ENCODE measurements around the gene DRD4. TPM values are rescaled to one million over a fixed set of nuclear protein-coding genes. Genes with fewer than 3 reads are reported as not detected.
A peak's percentile ranks its signal among the peaks of the same experiment; 100 is the strongest.

Gene DRD4
- total and polyA plus RNA-seq, 2 of the 13 experiments (the other 11 are each of a cell fraction or from before 2014, with no cell fraction given), result 0.09 to 0.13 TPM

GRCh38 chr11:662689-663274 is 25.7 kb downstream of the DRD4 start:
- no peak overlapping the region for H2AFZ ChIP-seq (ENCODE audit: low read length)
- H3K27me3 ChIP-seq (ENCODE audit: control insufficient read depth in 1 of 2, insufficient read depth in 2 of 2, low read length in 2 of 2), result no peaks in the 10 kb centered on the region
- ATAC-seq (peak; percentile 84), FAIRE-seq (peak; percentile 36), DNase-seq (ENCODE audit: low spot score) (peak; percentile 39)
- H3K4me2 ChIP-seq (ENCODE audit: low read depth, low read length), result no peak overlapping the region
- ChIA-PET CTCF (ENCODE audit: low intra/inter-chr PET ratio, low total read pairs) (interaction anchor here (1.4 to 1.5 kb wide), 2 partner anchors 60 to 65 kb away, joined by 7 to 10 read pairs; no protein-coding TSS in a partner anchor), POLR2A (no interaction called here)
- H4K20me1 ChIP-seq (ENCODE audit: insufficient read depth, low read length), result 0 out of 2 replicates have a peak, but pooled peaks cover 10% of the 10 kb centered on the region
- in situ Hi-C loops (cut with HindIII; ENCODE audit: extremely low pct_ligation_motif_present, low pct_unique_long_range_greater_than_20kb) (loop anchor here (5.0 kb wide), 1 partner anchor 105 kb away; no protein-coding TSS in a partner anchor), intact Hi-C loops (cut with micrococcal nuclease; ENCODE audit: unreplicated experiment) (loop anchor here (1.0 to 2.0 kb wide), 2 partner anchors 61 to 102 kb away; no protein-coding TSS in a partner anchor)
- H3K4me1 ChIP-seq (ENCODE audit: insufficient read depth, low read length), result peaks cover 10% of the 10 kb centered on the region
- H3K9ac ChIP-seq (ENCODE audit: insufficient read depth, low read depth, low read length), result no peak overlapping the region
- BruUV-seq (replicated peaks), result no TSS peak
- H3K4me3 ChIP-seq (replicated peaks in 1 of 3; ENCODE audit: insufficient read depth in 1 of 3, low read depth in 2 of 3, low read length in 3 of 3), result no peak overlapping the region
- H3K79me2 ChIP-seq (ENCODE audit: insufficient read depth, low read length), result no peaks in the 10 kb centered on the region
- no peak overlapping the region for H3K27ac ChIP-seq (ENCODE audit: extremely low read length, insufficient read depth, low read length)
- H3K36me3 ChIP-seq (replicated peaks in 1 of 2; ENCODE audit: control insufficient read depth in 1 of 2, insufficient read depth in 2 of 2, low read length in 2 of 2), result peaks cover 19 to 59% of the 10 kb centered on the region in 2 experiments; a peak in 4 of 5 replicates
- no peaks in the 10 kb centered on the region for H3K9me3 ChIP-seq (ENCODE audit: low read length)
- 83% methylated on average over 12 of the region's 15 CpGs for WGBS (ENCODE audit: low lambda C conversion rate)
- TF ChIP-seq ZSCAN21 (CRISPR knock-in tag; IDR thresholded peaks at IDR 0.05; ENCODE audit: borderline replicate concordance) (no peak), THAP9 (CRISPR knock-in tag; IDR thresholded peaks at IDR 0.05; ENCODE audit: borderline replicate concordance) (0 out of 2 replicates have a peak, but pooled peaks have one; percentile 20), GABPB1 (CRISPR knock-in tag; IDR thresholded peaks at IDR 0.05) (0 out of 2 replicates have a peak, but pooled peaks have one; percentile 22), ZNF501 (CRISPR knock-in tag; IDR thresholded peaks at IDR 0.05) (peak; percentile 54; the same call in 1 of the 2 replicates), ZNF576 (CRISPR knock-in tag; IDR thresholded peaks at IDR 0.05) (no peak), HNF1B (CRISPR knock-in tag; IDR thresholded peaks at IDR 0.05) (peak; percentile 50; the same call in 1 of the 2 replicates), HNF1A (IDR thresholded peaks at IDR 0.05; ENCODE audit: low read depth) (no peak), HNF1A (CRISPR knock-in tag; IDR thresholded peaks at IDR 0.05; ENCODE audit: borderline replicate concordance) (0 out of 2 replicates have a peak, but pooled peaks have one; percentile 27), HNRNPL (IDR thresholded peaks at IDR 0.05; ENCODE audit: low read depth, low read length) (peak; percentile 96)

Data from HepG2 (cell line).